MG63 (cell line): ENCODE data around the gene TAB3. TPM values are rescaled to one million over a fixed set of nuclear protein-coding genes. Genes with fewer than 3 reads are reported as not detected.

Source experiments
- DNase-seq: peaks from one replicate; pipeline ENCODE4 v3.0.0-alpha.2; 2020
- H3K27me3 ChIP-seq: fragments of 250-450 bp; sonication (Bioruptor Pico); 2 replicates; pipeline ENCODE4 v1.5.1; 2020; ENCODE audit warnings: mild to moderate bottlenecking, moderate library complexity
- H3K36me3 ChIP-seq: fragments of 250-450 bp; sonication (Bioruptor Pico); 2 replicates; pipeline ENCODE4 v1.5.1; 2020; ENCODE audit warnings: mild to moderate bottlenecking, moderate library complexity
- H3K4me3 ChIP-seq: fragments of 250-450 bp; sonication (Bioruptor Pico); 2 replicates; pipeline ENCODE4 v1.5.1; 2020; ENCODE audit warnings: mild to moderate bottlenecking, moderate library complexity
- H3K9me3 ChIP-seq: fragments of 250-450 bp; sonication (Bioruptor Pico); 2 replicates; pipeline ENCODE4 v1.5.1; 2020; ENCODE audit warnings: mild to moderate bottlenecking, moderate library complexity
- total RNA-seq: library from RNA; depleted of rRNA; stranded (reverse); fragments of >200 nt; shearing (Covaris generic); gene quantifications from 2 replicates; pipeline ENCODE4 v1.2.3, GENCODE V29; 2014; ENCODE audit warnings: low replicate concordance; rRNA removed

Gene TAB3, protein sequence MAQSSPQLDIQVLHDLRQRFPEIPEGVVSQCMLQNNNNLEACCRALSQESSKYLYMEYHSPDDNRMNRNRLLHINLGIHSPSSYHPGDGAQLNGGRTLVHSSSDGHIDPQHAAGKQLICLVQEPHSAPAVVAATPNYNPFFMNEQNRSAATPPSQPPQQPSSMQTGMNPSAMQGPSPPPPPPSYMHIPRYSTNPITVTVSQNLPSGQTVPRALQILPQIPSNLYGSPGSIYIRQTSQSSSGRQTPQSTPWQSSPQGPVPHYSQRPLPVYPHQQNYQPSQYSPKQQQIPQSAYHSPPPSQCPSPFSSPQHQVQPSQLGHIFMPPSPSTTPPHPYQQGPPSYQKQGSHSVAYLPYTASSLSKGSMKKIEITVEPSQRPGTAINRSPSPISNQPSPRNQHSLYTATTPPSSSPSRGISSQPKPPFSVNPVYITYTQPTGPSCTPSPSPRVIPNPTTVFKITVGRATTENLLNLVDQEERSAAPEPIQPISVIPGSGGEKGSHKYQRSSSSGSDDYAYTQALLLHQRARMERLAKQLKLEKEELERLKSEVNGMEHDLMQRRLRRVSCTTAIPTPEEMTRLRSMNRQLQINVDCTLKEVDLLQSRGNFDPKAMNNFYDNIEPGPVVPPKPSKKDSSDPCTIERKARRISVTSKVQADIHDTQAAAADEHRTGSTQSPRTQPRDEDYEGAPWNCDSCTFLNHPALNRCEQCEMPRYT
- 0.82 and 1.7 TPM in 2 replicates for total RNA-seq

DNA sequence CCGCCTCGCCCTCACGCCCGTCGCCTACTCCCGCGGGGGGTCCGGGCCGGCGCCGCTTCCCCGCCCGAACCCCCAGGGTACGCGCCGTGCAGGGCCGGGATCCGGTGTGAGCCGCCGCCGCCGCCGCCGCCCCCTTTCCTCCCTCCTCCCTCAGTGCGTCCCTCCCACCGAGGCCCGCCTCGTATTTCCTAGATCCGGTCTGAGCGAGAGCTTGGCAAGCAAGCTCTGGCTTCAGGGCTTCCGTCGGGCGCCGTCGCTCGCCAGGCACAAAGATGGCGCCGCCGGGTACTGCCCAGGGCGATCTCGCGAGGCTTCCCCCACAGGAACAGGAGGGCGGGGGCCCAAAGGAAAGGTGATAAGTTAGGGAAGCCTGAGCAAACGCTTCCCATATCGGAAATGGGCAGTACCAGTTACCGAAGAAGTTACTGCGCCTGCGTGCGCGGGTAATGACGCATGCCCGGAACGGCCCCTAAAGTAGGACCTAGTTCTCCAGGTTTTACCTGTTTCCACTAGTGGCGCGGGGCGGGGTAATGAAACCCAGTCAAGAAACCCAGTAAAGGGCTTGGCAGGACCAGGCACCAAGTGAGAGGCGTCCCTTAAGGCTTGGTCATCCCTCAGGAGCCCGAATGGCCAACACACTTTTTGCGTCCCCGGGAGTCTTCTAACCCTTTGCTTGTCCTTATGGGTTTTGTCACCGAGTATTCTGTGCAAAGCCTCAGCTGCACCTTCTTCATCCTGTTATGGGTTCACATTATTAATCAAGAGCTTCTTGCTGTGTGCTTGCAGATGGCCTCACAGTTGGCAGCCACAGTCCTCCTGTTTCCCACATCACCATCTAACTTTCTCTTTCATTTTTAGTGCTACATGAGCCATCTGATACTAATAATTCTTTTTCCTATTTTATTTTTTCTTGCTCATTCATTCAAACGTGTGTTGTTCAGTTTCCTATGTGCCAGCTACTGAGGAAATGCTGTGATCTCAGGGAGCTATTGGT lies at the start of gene TAB3:
Gene TAB3, minus strand, starts transcription at position 108 of the 994 bp plus-strand sequence. CDS start 29,666 bp downstream, outside the sequence.
- peak within 1 kb of the TSS; percentile 64 for H3K4me3 ChIP-seq
- no peaks in the 10 kb centered on the region for H3K9me3 ChIP-seq
- peak; percentile 92 for DNase-seq
- no peaks in the 10 kb centered on the region for H3K36me3 ChIP-seq
- no peaks in the 10 kb centered on the region for H3K27me3 ChIP-seq

DNA sequence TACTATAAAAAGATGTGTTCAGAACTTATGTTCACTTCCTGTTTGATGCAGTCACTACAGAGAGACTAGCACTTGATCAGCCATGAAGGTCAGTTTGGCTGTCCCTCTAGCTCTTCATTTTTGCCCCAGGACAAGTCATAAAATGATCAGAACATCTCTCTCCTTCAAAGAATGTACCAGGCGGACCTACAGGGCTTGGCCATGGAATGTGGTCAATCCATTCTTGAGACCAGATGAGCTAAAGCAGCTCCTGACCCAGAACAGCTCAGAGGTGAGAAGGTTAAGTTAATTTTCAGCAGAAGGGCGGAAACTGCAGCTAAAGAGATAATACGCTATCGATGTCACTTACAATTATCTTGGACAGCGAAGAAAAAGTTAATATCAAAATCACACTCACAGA lies 49.2 kb upstream of the TAB3 start:
- DNase-seq = no peak
- Histone ChIP-seq H3K36me3 (no peaks in the 10 kb centered on the region), H3K27me3 (no peaks in the 10 kb centered on the region), H3K9me3 (no peaks in the 10 kb centered on the region), H3K4me3 (no peak overlapping the region)

DNA sequence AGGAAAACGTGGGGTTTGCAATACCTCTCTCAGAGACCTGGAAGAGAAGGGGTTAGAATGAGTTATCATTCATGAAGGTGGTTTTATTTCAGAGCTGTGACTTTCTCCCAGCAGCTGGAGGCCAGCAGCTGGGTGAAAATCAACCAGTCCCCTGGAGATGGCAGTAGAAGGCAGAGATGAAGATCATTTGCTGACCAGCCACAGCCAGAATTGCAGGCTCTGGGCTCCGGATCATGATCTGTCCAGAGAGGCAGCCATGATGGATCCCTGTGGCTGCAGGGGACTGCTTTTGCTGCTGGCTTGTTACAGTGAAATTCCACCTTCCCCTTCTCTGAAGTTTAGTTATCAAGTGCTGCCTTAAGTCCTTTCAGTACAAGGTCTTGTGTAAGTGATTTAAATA lies 46.9 kb upstream of the TAB3 start:
- no peaks in the 10 kb centered on the region for H3K9me3 ChIP-seq
- no peaks in the 10 kb centered on the region for H3K36me3 ChIP-seq
- DNase-seq = peak; percentile 7
- H3K27me3 ChIP-seq = no peaks in the 10 kb centered on the region
- H3K4me3 ChIP-seq = no peak overlapping the region

DNA sequence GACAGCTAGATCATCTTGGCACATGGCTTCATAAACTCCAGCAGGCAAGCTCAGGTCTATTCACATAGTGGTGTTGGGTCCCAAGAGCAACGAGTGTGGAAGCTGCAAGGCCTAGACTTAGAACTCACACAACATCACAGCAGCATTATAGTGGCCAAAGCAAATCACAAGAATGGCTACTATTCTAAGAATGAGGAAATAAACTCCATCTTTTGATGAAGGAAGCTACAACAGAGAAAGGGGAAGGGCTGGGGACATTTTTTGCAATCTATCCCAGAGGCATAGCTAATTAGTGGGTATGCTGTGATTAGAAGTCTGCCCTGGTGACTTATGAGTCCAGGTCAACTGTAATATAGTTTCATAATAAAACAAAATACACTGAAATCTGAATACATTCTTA lies 42.9 kb upstream of the TAB3 start:
- no peaks in the 10 kb centered on the region for H3K36me3 ChIP-seq
- H3K9me3 ChIP-seq = no peaks in the 10 kb centered on the region
- DNase-seq = no peak
- H3K27me3 ChIP-seq = no peaks in the 10 kb centered on the region
- no peak overlapping the region for H3K4me3 ChIP-seq

DNA sequence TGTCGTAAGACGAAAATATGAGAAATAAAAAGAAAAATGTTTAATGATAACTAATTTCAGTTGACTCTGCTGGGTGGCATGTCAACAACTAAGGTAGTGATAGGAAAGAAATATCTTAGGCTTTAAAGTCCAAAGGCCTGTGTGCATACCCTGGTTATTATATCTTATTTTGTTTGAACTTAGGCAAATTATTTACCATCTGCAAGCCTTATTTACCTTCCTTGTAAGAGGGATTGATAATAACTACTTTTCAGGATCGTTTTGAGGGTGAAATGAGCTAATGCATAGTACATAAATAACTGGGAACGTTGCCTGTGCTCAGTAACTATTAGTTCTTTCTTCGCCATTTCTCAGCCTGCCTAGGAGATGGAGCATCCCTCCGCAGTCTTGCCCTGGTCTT lies 41.6 kb upstream of the TAB3 start:
- H3K9me3 ChIP-seq = no peaks in the 10 kb centered on the region
- no peak for DNase-seq
- no peaks in the 10 kb centered on the region for H3K27me3 ChIP-seq
- H3K4me3 ChIP-seq = no peak overlapping the region
- H3K36me3 ChIP-seq = no peaks in the 10 kb centered on the region

DNA sequence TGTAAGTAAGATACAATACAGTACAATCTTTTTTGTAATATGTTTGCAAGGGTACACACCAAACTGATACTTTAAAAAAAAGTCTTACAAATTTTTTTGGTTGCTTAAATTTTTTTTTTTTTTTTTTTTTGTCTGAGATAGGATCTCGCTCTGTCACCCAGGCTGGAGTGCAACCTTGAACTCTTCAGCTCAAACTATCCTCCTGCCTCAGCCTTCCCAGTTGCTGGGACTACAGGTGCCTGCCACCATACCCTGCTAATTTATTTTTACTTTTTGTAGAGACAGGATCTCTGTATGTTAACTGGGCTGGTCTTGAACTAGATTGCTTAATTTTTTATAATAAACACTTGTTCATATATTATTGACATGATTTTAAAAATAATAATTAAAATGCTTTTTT lies 41.1 kb upstream of the TAB3 start:
- Histone ChIP-seq H3K27me3 (no peaks in the 10 kb centered on the region), H3K36me3 (no peaks in the 10 kb centered on the region), H3K4me3 (no peak overlapping the region), H3K9me3 (no peaks in the 10 kb centered on the region)
- DNase-seq = no peak

DNA sequence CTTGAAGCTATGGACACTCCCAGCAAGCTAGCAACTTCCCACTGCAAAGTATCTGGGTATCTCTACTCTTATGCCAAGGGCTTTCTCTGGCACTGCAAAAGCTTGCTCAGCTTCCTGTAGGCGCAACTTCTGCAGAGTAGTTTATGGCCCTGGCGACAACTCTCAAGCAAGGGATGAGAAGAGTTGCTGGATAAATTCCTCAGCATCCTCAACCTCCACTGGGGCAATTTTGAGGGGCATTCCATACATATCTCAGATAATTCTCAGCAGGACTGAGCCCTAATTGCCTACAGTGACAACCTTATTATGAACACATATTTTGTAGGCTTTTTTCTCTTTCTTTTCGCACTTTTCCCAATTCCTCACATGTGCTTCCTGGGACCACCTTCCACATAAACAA lies 31.2 kb upstream of the TAB3 start:
- Histone ChIP-seq H3K9me3 (no peaks in the 10 kb centered on the region), H3K27me3 (no peaks in the 10 kb centered on the region), H3K36me3 (no peaks in the 10 kb centered on the region), H3K4me3 (no peak overlapping the region)
- DNase-seq = no peak

DNA sequence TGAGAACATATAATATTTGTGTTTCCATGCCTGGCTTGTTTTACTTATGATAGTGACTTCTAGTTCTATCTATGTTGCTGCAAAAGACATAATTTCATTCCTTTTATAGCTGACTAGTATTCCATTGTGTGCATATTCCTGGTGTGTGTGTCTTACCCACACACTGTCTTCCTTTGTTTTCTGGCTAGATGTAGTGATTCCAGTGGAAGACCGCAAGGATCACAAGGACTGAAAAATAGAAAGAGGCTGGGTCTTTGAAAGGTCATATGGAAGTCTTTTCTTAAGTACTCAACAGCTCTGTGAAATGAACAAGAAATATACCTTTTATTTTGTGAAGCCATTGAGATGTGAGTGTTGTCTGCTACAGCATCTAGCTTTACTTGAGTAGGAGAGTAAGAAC lies 29.4 kb upstream of the TAB3 start:
- Histone ChIP-seq H3K36me3 (no peaks in the 10 kb centered on the region), H3K4me3 (no peak overlapping the region), H3K27me3 (no peaks in the 10 kb centered on the region), H3K9me3 (no peaks in the 10 kb centered on the region)
- no peak for DNase-seq

DNA sequence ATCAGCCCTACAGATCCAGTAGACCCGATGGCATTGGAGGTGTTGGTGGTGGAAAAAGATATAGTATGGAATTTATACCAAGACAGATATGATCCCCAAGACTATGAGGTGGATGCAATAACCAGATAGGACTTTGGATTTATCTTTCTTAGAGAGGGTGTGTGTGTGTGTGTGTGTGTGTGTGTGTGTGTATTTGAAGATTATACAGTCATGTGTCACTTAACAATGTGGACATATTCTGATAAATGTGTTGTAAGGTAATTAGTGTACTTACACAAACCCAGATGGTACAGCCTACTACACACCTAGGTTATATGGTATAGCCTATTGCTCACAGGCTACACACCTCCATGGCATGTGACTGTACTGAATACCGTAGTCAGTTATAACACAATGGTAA lies 24.4 kb upstream of the TAB3 start:
- no peak for DNase-seq
- no peaks in the 10 kb centered on the region for H3K27me3 ChIP-seq
- H3K4me3 ChIP-seq = no peak overlapping the region
- H3K36me3 ChIP-seq = no peaks in the 10 kb centered on the region
- no peaks in the 10 kb centered on the region for H3K9me3 ChIP-seq

DNA sequence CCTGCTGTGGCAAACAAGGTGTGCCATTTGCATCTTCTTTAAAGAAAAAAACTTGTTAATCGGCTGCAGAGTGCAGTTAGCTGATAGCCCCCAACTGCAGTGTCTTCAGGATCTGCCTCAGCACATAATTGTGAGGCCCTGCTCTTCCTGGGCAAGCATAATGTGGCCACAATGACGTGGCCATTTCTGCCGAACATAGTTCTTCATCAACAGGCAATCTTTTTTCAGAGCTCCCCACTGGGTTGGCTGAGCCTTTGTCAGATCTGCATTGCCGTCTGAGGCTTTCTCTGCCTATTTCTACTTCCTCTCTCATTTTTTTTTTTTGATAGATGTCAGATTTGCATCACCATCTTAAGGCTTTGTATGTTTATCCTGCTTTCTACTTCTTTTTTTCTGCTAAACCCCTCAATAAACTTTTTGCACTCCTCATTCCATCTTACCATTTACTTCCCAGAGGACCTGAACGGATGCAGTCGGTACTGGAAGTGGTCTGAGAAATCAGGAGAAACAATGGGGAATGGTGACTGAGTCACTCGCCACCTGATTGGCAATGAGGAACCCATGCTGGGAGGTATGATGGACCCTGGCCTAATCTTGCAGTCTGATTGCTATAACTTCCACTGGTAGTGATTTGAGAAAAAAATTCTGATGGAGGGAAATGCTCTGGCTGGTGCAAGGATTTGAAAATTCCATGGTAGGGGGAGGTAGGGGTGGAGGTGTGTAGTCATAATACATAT lies 21.2 kb upstream of the TAB3 start:
- no peaks in the 10 kb centered on the region for H3K27me3 ChIP-seq
- no peaks in the 10 kb centered on the region for H3K36me3 ChIP-seq
- H3K4me3 ChIP-seq = no peak overlapping the region
- no peak for DNase-seq
- H3K9me3 ChIP-seq = no peaks in the 10 kb centered on the region

DNA sequence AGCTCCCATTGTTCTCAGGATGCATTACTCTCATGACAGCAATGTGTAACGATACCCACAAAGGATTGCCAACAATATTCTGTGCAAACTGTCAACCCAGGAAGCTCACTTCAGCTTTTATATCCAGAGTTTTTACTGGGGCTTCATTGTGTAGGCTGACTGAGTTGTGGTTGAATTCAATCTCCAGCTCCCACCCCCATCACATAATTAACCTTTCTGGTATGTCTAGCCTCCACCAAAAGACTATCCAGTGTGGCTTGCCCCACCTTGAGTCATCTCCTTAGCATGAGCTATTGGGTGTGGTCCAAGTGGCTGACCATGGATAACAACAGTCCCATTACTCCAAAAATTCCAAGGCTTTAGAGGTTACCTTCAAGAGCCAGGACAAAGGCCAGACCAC lies 17.7 kb upstream of the TAB3 start:
- H3K27me3 ChIP-seq = no peaks in the 10 kb centered on the region
- no peak overlapping the region for H3K4me3 ChIP-seq
- no peaks in the 10 kb centered on the region for H3K9me3 ChIP-seq
- peak; percentile 66 for DNase-seq
- H3K36me3 ChIP-seq = no peaks in the 10 kb centered on the region

DNA sequence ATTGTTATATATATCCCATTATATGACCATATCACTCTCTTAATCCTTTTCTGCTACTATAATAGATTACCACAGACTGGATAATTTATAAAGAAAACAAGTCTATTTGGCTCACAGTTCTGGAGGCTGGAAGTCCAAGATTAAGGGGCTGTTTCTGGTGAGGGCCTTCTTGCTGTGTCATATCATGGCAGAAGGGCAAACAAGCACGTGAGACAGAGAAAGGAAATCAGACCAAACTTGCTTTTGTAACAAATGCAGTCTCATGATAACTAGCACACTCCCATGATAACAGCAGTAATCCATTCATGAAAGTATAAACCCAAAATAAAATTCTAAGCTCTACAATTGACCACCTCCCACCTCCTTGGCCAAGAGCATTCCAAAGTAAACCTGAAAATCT lies 16.3 kb upstream of the TAB3 start:
- no peak for DNase-seq
- Histone ChIP-seq H3K27me3 (no peaks in the 10 kb centered on the region), H3K4me3 (no peak overlapping the region), H3K36me3 (no peaks in the 10 kb centered on the region), H3K9me3 (no peaks in the 10 kb centered on the region)

DNA sequence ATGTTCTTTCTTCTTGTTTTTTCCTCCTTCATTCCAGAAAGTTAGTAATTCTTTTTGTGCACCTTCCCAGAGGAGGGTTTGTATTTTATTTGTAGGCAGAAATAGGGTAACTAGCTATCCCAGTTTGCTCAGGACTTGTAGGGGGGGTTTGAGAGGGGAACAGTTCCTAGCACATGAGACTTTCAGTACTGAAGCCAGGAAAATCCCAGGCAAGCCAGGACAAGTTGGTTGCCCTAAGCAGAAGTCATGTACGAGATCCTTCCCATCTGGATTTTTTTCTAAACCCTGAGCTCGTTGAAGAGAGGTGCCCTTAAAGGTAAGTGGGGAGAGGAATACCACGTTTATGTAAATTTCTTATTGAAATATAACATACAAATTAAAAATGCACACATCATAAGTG lies 15.6 kb upstream of the TAB3 start:
- H3K27me3 ChIP-seq = no peaks in the 10 kb centered on the region
- no peaks in the 10 kb centered on the region for H3K36me3 ChIP-seq
- H3K9me3 ChIP-seq = no peaks in the 10 kb centered on the region

DNA sequence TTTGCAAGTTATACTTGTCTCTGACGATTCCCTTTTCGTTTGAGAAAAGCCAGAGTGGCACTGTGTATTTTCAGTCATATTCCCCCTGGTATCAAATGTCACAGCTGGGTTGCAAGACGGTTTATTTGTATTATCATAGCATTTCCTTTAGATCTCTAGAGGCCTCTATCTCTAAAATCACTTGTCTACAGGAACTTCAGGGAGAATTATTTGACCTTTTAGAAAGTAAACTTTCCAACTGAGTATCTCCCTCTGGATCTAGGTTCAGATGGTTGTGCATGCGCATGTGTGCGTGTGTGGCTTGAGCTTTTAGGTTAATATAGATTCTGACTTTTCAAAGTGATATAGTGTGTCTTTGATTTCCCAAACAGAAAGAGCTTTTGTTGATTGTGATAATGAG lies 15.1 kb upstream of the TAB3 start:
- H3K36me3 ChIP-seq = no peaks in the 10 kb centered on the region
- H3K4me3 ChIP-seq = no peak overlapping the region
- H3K9me3 ChIP-seq = no peaks in the 10 kb centered on the region
- DNase-seq = no peak
- no peaks in the 10 kb centered on the region for H3K27me3 ChIP-seq

More for the DNA sequence above, 15.6 kb upstream of the TAB3 start:
- no peak overlapping the region for H3K4me3 ChIP-seq
- no peak for DNase-seq

DNA sequence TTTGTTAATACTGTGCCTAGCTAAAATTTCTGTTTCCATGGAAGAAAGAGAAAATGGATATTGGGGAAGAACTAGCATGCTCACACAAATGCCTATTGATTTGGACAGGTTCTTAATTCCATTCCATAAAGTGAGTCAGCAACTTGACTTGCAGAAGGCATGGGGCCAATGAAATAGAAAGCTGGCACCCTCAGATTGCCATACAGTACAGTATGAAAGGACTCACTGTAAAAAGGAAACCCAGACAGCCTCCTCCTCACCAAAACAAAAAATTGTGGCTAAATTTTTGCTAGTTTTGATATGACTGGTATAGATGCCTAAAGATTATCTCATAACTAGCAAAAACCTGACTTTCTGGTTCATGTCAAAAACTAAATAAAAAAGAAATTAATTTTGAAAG lies 11.2 kb upstream of the TAB3 start:
- Histone ChIP-seq H3K4me3 (no peak overlapping the region), H3K27me3 (no peaks in the 10 kb centered on the region)
- DNase-seq = peak; percentile 58

DNA sequence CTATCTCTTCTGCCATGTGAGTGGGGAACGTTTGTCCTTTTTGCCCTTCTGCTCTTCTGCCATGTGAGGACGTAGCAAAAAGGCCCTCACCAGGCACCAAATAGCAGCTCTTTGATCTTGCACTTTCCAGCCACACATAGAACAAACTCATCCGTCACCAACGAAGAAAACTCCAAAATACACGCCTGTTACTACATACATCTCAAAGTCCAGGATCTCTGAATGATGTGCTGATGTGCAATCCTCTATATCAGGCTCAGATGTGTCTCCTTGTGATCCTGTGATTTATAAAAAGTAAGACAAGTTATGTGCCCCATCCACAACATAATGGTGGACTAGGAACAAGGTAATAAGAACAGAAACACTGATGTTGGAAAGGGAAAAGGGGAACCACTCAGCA lies 9.8 kb upstream of the TAB3 start:
- H3K4me3 ChIP-seq = no peak overlapping the region
- H3K9me3 ChIP-seq = no peaks in the 10 kb centered on the region
- DNase-seq = no peak
- H3K36me3 ChIP-seq = no peaks in the 10 kb centered on the region
- no peaks in the 10 kb centered on the region for H3K27me3 ChIP-seq

More for the DNA sequence above, 11.2 kb upstream of the TAB3 start:
- no peaks in the 10 kb centered on the region for H3K36me3 ChIP-seq
- no peaks in the 10 kb centered on the region for H3K9me3 ChIP-seq
